Thyroid gland (tissue), 4 donors: Measurements from ENCODE around the gene CENPV. TPM values are rescaled to one million over a fixed set of nuclear protein-coding genes. Genes with fewer than 3 reads are reported as not detected.

Experiments
- DNase-seq, 2 donors: peaks; one replicate each; pipeline ENCODE4 v3.0.0-alpha.2; 2019
- H3K27ac ChIP-seq, 3 donors: fragments of 200-600 bp; sonication (generic); 1 replicate in 2 of 3; 2 replicates in 1 of 3; pipeline ENCODE4 v1.5.1; 2016 to 2019; ENCODE audit warnings: mild to moderate bottlenecking in 1 of 3, moderate library complexity in 1 of 3
- H3K27me3 ChIP-seq: fragments of 200-600 bp; sonication (generic); one replicate; pipeline ENCODE4 v1.5.1; 2019
- H3K36me3 ChIP-seq, 2 donors: fragments of 200-600 bp; sonication (generic); one replicate each; pipeline ENCODE4 v1.5.1; 2016 to 2019
- H3K4me1 ChIP-seq, 2 donors: fragments of 200-600 bp; sonication (generic); one replicate each; pipeline ENCODE4 v1.5.1; 2017 to 2019
- H3K4me3 ChIP-seq, 3 donors: fragments of 200-600 bp; sonication (generic); replicated peaks in 1 of 3; 1 replicate in 2 of 3; 2 replicates in 1 of 3; pipeline ENCODE4 v1.5.1; 2016; ENCODE audit warnings: mild to moderate bottlenecking in 1 of 3
- H3K9me3 ChIP-seq: fragments of 200-600 bp; sonication (generic); one replicate; pipeline ENCODE4 v1.5.1; 2017
- POLR2A ChIP-seq, 2 donors: fragments of 450-650 bp; IDR thresholded peaks; one replicate each; pipeline ENCODE4 v1.6.1; 2017; ENCODE audit warnings: antibody characterized with exemption in 2 of 2, mild to moderate bottlenecking in 2 of 2, moderate library complexity in 1 of 2
- WGBS, 2 donors: methylation state at CpG; one replicate each; pipeline ENCODE4 v1.1.5; 2017; 5-methylcytosine and 5-hydroxymethylcytosine counted together
- intact Hi-C: fragments of 100-400 bp; cut with DNase I; formaldehyde crosslinking; loops from one replicate; pipeline ENCODE4 v1.15.1; 2023
- total RNA-seq, 4 donors: library from RNA; depleted of rRNA; stranded (reverse); fragments of >200 nt; gene quantifications; one replicate each; pipeline ENCODE4 v1.2.3, GENCODE V29; 2016
- TF ChIP-seq, protein P1 (sequence below), 6 experiments: fragments of 200-600 bp in 3 of 6; fragments of 450-650 bp in 3 of 6; sonication (generic) in 3 of 6; IDR thresholded peaks; one replicate each; pipeline ENCODE4 v1.5.1; 2016 to 2019; ENCODE audit warnings: antibody characterized with exemption in 6 of 6, mild to moderate bottlenecking in 2 of 6, inconsistent platforms in 1 of 6, moderate library complexity in 1 of 6

CENPV gene
- total RNA-seq, 4 donors from 2014 or later: 4.3 to 16.7 (median 12.8) TPM

- H3K36me3 ChIP-seq: no peaks in the 10 kb centered on the region
- WGBS, 2 donors: 0 to 1% methylated on average over 21 to 22 of the region's 75 CpGs
- peak; percentile 23 to 28 for DNase-seq
- H3K27ac ChIP-seq: no peak overlapping the region
- TF ChIP-seq, protein P1, sequence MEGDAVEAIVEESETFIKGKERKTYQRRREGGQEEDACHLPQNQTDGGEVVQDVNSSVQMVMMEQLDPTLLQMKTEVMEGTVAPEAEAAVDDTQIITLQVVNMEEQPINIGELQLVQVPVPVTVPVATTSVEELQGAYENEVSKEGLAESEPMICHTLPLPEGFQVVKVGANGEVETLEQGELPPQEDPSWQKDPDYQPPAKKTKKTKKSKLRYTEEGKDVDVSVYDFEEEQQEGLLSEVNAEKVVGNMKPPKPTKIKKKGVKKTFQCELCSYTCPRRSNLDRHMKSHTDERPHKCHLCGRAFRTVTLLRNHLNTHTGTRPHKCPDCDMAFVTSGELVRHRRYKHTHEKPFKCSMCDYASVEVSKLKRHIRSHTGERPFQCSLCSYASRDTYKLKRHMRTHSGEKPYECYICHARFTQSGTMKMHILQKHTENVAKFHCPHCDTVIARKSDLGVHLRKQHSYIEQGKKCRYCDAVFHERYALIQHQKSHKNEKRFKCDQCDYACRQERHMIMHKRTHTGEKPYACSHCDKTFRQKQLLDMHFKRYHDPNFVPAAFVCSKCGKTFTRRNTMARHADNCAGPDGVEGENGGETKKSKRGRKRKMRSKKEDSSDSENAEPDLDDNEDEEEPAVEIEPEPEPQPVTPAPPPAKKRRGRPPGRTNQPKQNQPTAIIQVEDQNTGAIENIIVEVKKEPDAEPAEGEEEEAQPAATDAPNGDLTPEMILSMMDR (IDR thresholded peaks at IDR 0.05): no peak
- H3K27me3 ChIP-seq: no peaks in the 10 kb centered on the region
- H3K4me3 ChIP-seq: peak overlapping the region; percentile 25 to 52 (median 35)
- intact Hi-C loops: no loop called here
- peaks cover 7% of the 10 kb centered on the region in 2 donors for H3K4me1 ChIP-seq
- H3K9me3 ChIP-seq: no peaks in the 10 kb centered on the region
These were observed 477 bp downstream of the CENPV start for GRCh38 chr17:16352667-16353316.

DNA sequence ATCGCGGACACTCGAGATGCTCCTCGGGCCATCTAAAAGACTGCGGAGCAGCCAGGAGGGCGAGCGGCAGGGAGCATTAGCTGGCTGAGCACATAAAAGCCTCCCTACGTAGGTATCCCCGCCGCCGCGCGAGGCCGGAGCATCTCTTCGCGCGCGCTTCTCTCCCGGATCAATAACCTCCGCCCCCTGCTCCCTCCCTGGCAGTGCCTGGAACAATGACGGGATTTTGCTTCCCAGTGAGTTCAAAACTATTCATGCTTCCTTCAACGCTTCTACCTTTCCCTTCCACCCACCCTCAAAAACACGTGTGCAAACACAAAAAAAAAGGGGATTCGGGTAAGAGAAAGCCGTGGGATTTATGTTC is 984 bp downstream of the CENPV start:
- no peaks in the 10 kb centered on the region for H3K27me3 ChIP-seq
- intact Hi-C loops: no loop called here
- WGBS, 2 donors: 0 to 1% methylated on average over 24 to 25 of the region's 25 CpGs
- H3K9me3 ChIP-seq: no peaks in the 10 kb centered on the region
- peak; percentile 23 to 25 for DNase-seq
- H3K4me3 ChIP-seq: peak overlapping the region in 2 of 3 donors; percentile 25 to 52
- peaks cover 7% of the 10 kb centered on the region in 2 donors for H3K4me1 ChIP-seq
- H3K36me3 ChIP-seq: no peaks in the 10 kb centered on the region
- no peak overlapping the region for H3K27ac ChIP-seq
- TF ChIP-seq POLR2A (IDR thresholded peaks at IDR 0.05): no peak
- TF ChIP-seq, protein P1 (IDR thresholded peaks at IDR 0.05): no peak

- H3K4me1 ChIP-seq: peaks cover 7% of the 10 kb centered on the region in 2 donors
- TF ChIP-seq, protein P1 (IDR thresholded peaks at IDR 0.05): no peak
- TF ChIP-seq POLR2A (IDR thresholded peaks at IDR 0.05): no peak
- H3K4me3 ChIP-seq: peak overlapping the region in 1 of 3 donors; percentile 52
- DNase-seq: no peak
- H3K27me3 ChIP-seq: no peaks in the 10 kb centered on the region
- no peak overlapping the region for H3K27ac ChIP-seq
- no peaks in the 10 kb centered on the region for H3K36me3 ChIP-seq
- H3K9me3 ChIP-seq: no peaks in the 10 kb centered on the region
- 50 to 53% methylated on average over 10 of the region's 10 CpGs for WGBS, 2 donors
- intact Hi-C loops: no loop called here
These were observed 1.4 kb downstream of the CENPV start for GRCh38 chr17:16351831-16352230.

DNA sequence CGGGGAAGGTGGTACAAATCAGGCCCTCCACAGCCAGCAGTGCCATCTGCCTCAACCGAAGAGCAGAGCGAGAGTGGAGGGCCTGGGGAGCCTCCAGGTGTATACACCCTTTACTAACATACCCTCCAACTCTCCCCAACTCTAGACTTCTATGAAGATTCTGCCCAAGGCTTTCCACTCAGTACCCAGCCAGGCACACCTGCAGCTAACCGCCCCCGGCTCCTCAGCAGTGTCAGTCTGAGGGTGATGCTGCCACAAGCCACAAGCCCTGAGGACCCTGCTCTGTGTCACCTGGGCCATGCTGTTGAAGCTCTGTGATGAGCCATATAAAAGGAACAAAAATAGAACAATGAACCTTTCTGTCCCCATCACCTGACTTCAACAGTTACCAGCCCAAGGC is 3.8 kb downstream of the CENPV start:
- intact Hi-C loops: no loop called here

GRCh38 chr17:16348586-16348985 is 4.7 kb downstream of the CENPV start:
- WGBS, 2 donors: 90 to 92% methylated on average over 3 to 4 of the region's 6 CpGs

More for the DNA sequence above, 3.8 kb downstream of the CENPV start:
- H3K27ac ChIP-seq: no peak overlapping the region
- no peaks in the 10 kb centered on the region for H3K27me3 ChIP-seq
- H3K9me3 ChIP-seq: no peaks in the 10 kb centered on the region
- TF ChIP-seq POLR2A (IDR thresholded peaks at IDR 0.05): no peak
- TF ChIP-seq, protein P1 (IDR thresholded peaks at IDR 0.05): no peak
- H3K36me3 ChIP-seq: no peaks in the 10 kb centered on the region
- DNase-seq: no peak
- no peak overlapping the region for H3K4me3 ChIP-seq
- H3K4me1 ChIP-seq: peaks cover 7% of the 10 kb centered on the region in 2 donors
- WGBS, 2 donors: 99 to 100% methylated on average over 5 of the region's 5 CpGs

More at GRCh38 chr17:16348586-16348985, 4.7 kb downstream of the CENPV start:
- no peaks in the 10 kb centered on the region for H3K9me3 ChIP-seq
- intact Hi-C loops: no loop called here
- no peak overlapping the region for H3K27ac ChIP-seq
- H3K36me3 ChIP-seq: peaks cover 1 to 4% of the 10 kb centered on the region in 2 donors
- no peak for DNase-seq
- H3K27me3 ChIP-seq: no peaks in the 10 kb centered on the region
- peaks cover 7% of the 10 kb centered on the region in 2 donors for H3K4me1 ChIP-seq
- H3K4me3 ChIP-seq: no peak overlapping the region
- TF ChIP-seq POLR2A (IDR thresholded peaks at IDR 0.05): no peak
- TF ChIP-seq, protein P1 (IDR thresholded peaks at IDR 0.05): no peak
